GDM1 (cell line): ENCODE data around the gene PSMD13.
A peak's percentile ranks its signal among the peaks of the same experiment; 100 is the strongest.
"Not testable (repeated sequence)": the region's sequence is repeated elsewhere in the genome, so short reads cannot be mapped to it uniquely, and the experiment has no call there.

ENCODE experiments used
- DNase-seq: peaks from one replicate; lab custom pipeline; 2025; lab: John Stamatoyannopoulos, UW

The PSMD13 gene

DNA sequence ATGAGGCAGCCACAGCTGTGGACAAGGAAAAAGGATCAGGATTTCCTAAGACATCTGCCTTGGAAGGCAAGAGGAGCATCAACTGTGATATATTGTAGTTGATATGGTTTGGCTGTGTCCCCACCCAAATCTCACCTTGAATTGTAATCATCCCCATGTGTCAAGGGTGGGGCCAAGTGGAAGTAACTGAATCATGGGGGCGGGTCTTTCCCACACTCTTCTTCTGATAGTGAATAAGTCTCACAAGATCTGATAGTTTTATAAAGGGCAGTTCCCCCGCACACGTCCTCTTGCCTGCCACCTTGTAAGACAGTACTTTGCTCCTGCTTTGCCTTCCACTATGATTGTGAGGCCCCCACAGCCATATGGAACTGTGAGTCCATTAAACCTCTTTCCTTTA, 19.1 kb upstream of the PSMD13 start:
- no peak for DNase-seq

GRCh38 chr11:218815-219593, 17.8 kb upstream of the PSMD13 start:
- DNase-seq = no peak

DNA sequence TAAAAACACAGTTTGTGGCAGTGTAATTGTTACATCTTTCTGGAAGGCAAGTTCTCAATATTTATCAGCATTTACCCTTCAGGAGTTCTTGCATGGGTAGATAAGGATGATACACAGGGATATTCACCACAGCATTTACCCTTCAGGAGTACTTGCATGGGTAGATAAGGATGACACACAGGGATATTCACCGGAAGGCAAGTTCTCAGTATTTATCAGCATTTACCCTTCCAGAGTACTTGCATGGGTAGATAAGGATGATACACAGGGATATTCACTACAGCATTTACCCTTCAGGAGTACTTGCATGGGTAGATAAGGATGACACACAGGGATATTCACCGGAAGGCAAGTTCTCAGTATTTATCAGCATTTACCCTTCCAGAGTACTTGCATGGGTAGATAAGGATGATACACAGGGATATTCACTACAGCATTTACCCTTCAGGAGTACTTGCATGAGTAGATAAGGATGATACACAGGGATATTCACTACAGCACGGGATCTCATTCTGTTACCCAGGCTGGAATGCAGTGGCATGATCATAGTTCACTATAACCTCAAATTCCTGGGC, 16.0 kb upstream of the PSMD13 start:
- DNase-seq = not testable (repeated sequence)

- no peak for DNase-seq
Observed at GRCh38 chr11:221539-221938, 15.2 kb upstream of the PSMD13 start.

GRCh38 chr11:221998-222789, 14.6 kb upstream of the PSMD13 start:
- DNase-seq = no peak

DNA sequence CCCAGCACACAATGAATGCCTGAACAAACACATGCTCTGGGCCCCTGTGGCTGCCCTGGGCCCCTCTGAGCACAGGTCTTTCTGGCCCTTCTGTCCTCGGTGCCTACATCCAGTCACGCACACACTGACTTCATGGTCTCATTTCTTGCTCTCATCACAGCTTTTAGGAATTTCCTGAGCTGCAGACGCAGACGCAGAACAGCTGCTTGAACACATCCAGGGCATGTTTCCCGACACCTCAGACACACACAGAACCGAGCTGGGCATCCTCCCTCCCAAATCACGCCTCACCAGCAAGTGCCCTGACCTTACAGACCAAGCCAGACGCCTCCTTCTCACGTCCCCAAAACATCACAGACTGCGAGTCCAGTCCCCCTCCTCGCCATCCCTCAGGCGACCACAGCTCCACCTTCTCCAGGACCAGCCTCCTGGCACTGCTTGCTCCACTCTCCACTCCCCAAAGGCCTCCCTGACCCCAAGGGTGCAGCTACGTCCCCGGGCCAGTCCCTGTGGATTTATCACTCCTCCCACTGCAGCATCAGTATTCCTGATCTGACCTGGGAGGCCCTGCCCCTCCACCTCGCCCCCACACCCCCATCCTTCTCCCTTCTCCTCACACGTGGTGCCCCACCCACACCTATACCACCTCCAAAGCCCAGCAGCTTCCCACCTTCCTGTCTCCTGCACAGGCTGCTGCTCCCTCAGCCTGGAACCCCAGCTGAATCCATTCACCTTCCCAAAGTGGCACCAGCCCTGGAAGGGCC, 13.6 kb upstream of the PSMD13 start:
- DNase-seq = no peak

DNA sequence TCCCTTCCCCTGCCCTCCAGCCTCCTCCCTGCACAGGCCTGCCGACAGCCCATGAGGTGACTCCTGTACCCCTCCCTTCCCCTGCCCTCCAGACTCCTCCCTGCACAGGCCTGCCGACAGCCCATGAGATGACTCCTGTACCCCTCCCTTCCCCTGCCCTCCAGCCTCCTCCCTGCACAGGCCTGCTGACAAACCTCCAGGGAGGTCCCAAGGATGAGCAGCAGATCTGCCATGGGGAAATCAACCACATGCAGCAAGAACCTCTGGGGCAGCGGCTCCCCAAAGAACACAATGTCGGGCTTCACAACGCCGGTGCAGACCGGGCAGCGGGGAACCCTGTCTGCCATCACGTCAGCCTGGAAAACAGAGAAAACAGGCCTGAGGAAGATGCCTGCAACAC, 12.9 kb upstream of the PSMD13 start:
- DNase-seq = no peak

GRCh38 chr11:224424-224823, 12.4 kb upstream of the PSMD13 start:
- no peak for DNase-seq

DNA sequence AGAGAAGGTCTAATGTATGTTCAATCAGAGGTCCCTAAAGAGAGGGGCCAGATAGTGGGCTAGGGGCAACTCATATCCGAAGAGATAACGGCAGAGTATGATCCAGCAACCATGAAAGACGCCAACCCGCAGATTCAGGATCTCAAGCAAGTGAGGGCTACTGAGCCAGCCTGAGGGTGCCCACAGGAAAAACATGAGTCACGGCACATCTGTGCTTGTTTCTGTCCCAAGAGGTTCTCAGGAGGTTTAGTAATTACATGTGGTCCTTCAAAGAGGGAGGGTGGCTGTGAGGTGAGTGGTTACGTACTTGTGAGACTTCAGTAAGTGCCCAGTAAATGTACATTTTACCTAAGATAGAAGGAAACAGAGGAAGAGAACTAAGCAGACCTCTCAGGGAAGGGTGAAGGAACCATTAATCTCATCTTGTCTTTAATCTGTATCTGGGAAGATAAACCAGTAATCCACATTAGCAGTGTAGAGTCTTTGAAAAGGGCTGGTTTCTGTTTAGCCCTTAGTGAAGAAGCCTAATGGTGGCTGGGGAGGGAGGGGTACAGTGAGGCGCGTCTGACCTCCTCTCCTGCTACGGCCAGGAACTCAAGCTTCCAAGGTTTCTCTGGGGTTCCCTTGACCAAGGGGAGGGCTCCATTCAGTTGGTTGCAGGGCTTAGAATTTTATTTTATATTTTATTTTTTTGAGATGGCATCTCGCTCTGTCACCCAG, 10.9 kb upstream of the PSMD13 start:
- no peak for DNase-seq

- no peak for DNase-seq
Observed at GRCh38 chr11:227824-228379, 8.9 kb upstream of the PSMD13 start.

DNA sequence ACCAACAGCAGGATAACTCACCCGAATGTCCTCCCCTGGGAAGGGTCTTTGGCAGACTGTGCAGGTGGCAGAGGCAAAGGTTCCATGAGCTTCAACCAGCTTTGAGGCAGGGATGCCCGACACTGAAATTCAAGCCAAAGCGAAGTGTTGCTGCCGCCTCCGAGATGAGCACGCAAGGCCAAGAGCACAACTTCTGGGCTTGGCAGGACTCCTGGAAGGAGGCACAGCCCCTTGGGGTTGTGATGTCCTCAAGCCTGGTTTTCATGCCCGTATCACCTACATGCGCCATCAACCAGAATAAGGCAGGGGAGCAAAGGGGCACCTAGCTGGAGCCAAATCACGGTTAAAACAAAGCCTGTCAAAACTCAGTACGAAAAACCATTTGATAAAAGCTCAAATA, 6.3 kb upstream of the PSMD13 start:
- no peak for DNase-seq

- no peak for DNase-seq
Observed at GRCh38 chr11:232783-233565, 3.8 kb upstream of the PSMD13 start.

DNA sequence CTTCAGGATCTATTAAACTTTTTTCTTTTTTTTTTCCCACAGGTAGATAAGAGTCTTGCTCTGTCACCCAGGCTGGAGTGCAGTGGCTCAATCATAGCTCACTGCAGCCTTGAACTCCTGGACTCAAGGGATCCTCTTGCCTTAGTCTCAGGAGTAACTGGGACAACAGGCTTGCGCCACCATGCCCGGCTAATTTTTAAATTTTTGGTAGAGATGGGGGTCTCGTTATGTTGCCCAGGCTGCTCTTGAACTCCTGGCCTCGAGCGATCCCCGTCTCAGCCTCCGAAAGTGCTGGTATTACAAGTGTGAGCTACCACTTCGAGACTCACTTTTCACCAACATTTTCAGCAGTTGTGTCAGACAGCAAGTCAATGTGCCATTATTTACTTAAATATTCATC, 1.6 kb upstream of the PSMD13 start:
- DNase-seq = no peak

DNA sequence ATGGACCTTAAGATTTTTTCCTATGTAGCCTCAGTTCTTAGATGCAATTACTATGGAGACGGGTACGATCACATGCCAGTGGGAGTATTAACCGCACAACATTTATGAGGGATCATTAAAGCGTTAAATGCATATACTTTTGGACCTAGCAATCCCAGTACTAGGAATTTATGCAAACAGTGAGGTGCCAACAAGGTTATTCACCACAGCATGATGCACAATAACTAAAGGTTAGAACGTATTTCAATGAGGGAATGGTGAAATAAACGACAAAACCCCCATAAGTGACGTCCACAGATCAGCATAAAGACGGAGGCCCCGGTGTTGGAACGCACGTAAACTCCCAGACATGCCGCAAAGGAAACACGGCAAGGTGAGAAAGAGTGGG, 1.2 kb upstream of the PSMD13 start:
- DNase-seq = no peak

DNA sequence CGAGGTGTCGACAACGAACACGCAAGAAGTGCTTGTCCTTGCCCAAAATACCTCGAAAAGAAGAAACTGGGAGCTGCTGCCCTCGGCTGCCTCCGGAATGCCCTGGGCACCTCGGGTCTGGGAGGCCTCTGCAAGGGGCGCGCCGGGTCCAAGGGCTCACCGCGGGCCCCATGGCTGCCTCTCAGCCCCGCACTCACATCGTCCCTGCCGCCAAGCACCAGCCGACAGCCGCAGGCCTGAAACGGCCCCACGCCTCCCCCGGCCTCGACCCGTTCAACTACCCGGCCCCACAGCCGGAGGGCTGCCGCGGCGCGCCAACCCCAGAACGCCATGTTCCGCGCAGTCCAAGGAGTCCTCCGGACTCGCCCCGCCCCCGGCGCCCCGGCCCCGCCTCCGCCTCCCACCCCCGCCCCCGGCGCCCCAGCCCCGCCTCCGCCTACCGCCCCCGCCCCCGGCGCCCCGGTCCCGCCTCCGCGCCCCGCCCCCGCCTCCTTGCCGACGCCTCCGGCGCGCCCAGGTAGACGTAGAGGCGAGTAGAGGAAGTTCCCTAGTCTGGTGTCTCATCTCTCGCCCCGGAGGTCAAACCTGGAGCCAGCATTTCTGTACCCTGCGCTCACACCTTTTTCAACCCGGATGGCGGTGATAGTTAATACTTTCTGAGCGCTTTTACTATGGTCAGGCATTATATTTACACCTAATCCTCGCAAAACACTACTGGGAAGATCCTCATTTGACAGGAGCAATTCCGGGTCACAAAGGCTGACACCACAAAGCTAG, 591 bp upstream of the PSMD13 start, which contains the start of gene SIRT3:
SIRT3 (minus strand) TSS at position 346 of the 777 bp plus-strand sequence; CDS start at position 332, 14 bp downstream.
- DNase-seq = peak; percentile 73

GRCh38 chr11:238346-238745, 1.6 kb downstream of the PSMD13 start:
- not testable (repeated sequence) for DNase-seq

- no peak for DNase-seq
Observed at GRCh38 chr11:240315-240714, 3.5 kb downstream of the PSMD13 start.

DNA sequence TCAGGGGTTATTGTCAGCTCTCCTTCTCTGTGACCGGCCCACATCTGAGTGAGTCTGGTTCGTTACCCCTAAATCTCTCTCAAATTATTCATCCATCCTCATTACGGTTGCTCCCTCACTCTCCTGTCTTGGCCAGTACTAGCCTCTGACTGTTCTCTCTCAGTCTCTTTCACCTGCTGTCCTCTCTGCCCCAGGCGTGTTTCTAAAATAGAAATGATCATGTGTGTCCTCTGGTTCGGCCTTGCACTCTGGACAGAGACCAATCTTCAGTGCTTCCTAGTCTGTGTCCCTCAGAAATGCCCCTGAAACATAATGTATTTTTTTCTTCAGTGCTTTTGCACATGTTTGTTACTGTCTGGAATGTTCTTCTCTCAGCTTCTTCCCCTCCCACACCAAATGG, 4.9 kb downstream of the PSMD13 start:
- no peak for DNase-seq

GRCh38 chr11:244376-244775, 7.6 kb downstream of the PSMD13 start:
- no peak for DNase-seq

DNA sequence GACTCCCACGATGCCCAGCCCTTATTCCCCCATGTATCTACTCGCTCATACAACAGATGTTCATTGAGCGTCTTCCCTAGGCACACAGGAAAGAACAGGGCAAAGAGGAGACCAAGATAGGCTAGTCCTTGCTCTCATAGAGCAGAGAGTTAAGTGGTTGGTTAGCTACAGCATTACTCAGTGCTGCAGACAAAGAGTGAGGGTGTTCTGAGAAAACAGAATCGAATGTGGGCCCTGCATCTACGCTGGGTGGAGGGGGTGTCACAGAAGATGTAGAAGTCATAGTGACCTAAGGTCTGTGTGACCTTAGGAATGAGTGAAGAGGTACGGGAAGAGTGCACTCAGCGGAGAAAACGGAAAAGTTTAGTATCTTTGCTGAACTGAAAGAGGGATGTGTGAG, 12.3 kb downstream of the PSMD13 start:
- DNase-seq = no peak
